GM12801 (cell line): ENCODE measurements around the gene LRMDA.

Experiments
- TF ChIP-seq, protein P1 (sequence below): IDR thresholded peaks from one replicate; pipeline ENCODE4 v1.5.1; 2011; ENCODE audit warnings: control low read depth; ENCODE audit not compliant: insufficient read length; ENCODE audit errors: extremely low read depth

The LRMDA gene

DNA sequence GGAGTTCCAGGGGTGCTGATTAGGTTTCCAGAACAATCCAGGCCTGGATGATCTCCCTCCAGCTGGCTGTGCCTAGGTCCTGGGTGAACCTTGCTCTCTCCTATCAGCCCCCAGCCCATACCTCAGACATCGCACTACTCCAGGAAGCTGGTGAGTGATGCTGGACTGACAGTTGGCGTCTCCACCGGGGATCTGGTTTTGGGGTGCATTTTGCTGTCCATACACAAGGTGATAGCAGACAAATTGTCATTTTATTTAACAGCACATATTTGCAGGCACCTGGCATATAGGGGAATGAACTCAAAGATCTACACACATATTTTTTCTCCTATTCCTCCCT, 601.2 kb downstream of the LRMDA start:
- TF ChIP-seq, protein P1, sequence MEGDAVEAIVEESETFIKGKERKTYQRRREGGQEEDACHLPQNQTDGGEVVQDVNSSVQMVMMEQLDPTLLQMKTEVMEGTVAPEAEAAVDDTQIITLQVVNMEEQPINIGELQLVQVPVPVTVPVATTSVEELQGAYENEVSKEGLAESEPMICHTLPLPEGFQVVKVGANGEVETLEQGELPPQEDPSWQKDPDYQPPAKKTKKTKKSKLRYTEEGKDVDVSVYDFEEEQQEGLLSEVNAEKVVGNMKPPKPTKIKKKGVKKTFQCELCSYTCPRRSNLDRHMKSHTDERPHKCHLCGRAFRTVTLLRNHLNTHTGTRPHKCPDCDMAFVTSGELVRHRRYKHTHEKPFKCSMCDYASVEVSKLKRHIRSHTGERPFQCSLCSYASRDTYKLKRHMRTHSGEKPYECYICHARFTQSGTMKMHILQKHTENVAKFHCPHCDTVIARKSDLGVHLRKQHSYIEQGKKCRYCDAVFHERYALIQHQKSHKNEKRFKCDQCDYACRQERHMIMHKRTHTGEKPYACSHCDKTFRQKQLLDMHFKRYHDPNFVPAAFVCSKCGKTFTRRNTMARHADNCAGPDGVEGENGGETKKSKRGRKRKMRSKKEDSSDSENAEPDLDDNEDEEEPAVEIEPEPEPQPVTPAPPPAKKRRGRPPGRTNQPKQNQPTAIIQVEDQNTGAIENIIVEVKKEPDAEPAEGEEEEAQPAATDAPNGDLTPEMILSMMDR = no peak

DNA sequence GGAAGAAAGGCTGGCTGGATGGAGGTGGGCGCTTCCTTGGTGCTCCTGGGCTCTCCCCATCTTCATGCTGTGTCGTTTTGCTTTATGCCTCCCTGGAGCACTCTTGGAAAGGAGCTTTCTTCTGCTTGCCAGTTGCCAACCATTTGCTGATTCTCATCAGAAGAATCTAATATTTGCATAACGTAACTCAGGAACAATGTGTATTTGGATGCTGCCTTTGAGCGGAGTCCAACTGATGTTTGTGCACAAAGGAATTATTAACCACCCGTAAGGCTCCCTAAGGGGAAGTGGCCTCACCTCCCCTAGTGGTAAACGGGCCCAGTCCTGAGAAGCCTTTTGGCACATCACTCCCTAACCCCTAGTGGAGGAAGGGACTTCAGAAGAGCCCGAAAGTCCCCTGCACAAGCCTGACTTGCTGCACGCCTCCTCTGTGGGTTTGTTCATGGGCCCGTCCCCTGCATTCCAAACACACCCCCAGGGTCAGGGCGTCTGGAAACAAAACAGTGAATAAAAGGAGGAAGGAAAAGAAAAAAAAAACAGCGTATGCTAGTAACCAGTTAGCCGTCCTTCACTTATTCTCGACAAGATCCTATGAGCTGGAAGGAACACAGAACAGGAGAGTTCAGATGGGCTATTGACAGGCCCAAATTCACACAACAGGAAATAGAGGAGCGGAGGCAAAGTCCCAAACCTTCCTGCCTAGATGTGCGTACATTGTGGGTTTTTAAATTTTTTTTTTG, 602.2 kb downstream of the LRMDA start:
- TF ChIP-seq, protein P1 = no peak

DNA sequence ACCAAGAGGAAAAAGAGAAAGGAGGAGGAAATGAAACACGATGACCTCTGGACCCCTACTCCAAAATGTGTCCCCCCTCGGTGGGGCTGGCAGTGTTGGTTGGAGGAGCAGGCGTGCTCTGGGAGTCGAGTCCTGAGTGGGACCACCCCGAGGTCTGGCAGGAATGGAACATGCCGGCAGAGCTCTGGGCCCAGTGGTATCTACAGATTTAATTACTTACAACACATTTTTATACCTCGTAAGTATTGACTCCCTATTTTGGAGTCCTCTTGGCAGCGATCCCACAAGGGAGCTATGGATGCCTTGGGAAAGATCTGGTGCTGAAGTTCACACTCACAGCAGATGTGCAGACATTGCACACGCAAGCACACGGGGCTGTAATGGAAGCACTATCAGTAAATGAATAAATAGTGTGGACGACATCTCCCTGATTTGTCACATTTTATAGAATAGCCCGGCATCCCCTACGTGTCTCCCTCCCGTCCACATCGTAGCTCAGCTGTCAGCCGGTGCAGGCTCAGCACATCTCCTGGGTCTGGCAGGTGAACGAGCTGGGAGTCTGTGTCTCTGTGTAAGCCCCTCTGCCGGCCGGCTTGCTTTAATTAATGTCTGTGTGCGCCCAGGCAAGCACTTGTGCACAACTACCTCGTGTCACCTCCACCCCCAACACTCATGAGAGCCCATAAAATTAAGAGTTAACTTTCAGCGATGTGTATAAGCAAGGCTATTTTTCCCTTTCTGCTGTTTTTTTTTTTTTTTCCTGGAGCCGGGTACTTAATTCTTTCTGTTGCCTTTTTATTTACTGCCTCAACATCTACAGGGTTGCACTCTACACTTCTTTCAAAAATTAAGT, 603.2 kb downstream of the LRMDA start:
- TF ChIP-seq, protein P1 = no peak

DNA sequence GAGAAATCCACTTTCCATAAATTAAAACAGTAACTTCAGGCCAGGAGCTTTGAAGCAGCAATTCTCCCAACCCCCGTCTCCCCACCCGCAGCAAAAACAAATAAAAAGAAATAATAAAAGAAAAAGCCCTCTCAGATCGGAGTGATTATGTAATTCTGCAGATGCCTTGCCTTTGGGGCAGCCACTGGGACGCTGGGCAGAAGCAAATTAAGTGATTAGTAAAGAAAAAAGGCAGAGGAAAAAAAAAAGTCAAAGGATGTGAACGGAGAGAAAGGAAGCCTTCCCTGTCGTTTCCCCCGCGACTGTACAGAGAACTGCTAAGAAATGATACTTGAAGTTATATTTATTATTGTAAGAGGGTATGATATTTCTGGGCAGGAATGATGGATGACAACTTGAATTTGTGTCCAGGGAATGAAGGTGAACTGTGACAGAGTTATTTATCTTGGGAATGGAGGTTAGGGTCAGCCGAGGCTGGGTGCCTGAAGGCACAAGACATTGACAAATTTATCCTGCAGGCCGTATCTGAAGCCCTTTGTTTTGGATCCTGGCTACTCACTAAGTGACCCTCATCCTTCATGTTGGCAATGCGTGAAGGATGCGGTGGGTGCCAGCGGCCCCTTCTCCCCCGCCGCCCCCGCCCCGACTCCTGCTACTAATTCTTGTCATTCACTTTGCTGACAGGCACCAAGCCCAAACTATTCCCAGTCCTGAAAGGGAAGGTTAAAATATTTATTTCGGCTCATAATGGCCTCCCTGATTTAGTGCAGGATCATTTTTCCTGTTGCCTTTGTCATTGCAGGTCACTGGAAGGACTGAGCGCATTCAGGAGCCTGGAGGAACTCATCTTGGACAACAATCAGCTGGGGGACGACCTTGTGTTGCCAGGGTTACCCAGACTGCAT, 604.0 kb downstream of the LRMDA start:
- TF ChIP-seq, protein P1 = no peak

DNA sequence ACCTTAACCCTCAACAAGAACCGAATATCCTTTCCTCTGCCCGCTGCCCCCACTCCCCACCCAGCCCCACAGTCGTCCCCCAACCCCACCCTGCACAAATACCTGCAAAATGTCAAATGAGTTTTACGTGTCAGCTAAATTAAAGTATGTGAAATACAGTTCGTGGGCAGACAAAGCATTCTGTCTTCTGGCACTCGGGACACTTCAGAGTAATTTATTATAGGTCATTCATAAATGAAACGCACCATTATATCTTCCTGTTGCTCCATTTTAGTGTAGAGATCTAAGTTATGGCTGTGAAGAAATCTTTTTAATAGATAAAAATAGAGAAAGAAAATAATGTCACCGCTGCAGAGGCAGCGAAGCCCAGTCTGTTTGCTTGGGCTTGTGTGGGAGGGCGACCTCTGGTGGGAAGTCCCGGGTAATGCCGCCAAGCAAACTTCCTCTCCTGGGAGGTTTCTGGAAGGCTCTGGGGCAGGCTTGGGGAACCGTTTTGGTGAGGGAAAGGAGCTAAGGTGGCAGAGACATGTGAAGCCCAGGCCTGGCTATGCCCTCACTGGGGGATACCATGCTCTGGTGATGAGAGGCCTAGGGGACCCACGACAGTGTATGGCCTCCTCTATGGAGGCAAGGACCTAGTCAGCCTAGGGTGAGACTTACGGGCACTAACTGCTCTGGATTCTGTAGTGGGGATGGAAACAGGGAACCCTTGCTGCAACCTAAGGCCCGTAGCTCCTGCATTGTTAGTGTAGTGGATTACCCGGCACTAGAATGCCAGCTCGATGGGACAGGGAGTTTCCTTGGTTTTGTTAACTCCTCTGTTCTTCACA, 604.9 kb downstream of the LRMDA start:
- TF ChIP-seq, protein P1 = no peak

DNA sequence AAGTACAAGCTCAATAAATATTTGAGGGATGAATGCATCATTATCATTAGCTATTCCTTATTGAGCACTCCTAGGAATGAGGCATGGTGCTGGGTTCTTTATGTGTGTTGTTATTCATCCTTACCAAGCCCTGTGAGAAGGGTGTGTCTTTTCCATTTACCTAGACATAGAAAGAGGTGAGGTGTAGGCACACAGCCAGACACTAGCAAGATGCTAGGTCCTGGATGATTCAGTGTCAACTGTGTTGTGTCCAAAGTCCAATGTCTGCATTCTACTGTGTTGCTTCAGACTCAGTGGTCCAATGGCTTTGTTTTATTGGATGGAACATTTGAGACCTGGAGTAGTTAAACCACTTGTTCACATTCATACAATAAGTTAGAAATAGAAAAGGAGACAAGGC, 605.5 kb downstream of the LRMDA start:
- TF ChIP-seq, protein P1 = no peak
